ENCODE data around the gene KCNK4. TPM values are rescaled to one million over a fixed set of nuclear protein-coding genes. Genes with fewer than 3 reads are reported as not detected.
A peak's percentile ranks its signal among the peaks of the same experiment; 100 is the strongest.

The KCNK4 gene
- polyA plus RNA-seq, 1 experiment, result not detected

- CTCF ChIA-PET, result interaction anchor here (1.0 to 6.7 kb wide), 8 partner anchors 11 to 346 kb away, joined by 3 to 71 read pairs (median 4); partner anchors contain the start of genes CATSPERZ and PLCB3
- TF ChIP-seq CTCF (IDR thresholded peaks at IDR 0.05; ENCODE audit: insufficient read depth, low read depth, low read length), result no peak
- no peak for DNase-seq (ENCODE audit: low read depth)
- POLR2A ChIA-PET, result interaction anchor here (0.6 to 0.9 kb wide), 3 partner anchors 12 to 25 kb away, joined by 3 to 24 read pairs (median 10); partner anchors contain the start of gene PRDX5
- peak overlapping the region; percentile 20 for H3K4me3 ChIP-seq (ENCODE audit: low read depth, low read length)
- no peaks in the 10 kb centered on the region for H3K36me3 ChIP-seq (ENCODE audit: control insufficient read depth, insufficient read depth, low read length)
- peaks cover 1% of the 10 kb centered on the region; the same call in 1 of the 2 replicates for H3K27me3 ChIP-seq (ENCODE audit: control insufficient read depth, insufficient read depth, low read length)
These were observed 52.0 kb downstream of the KCNK4 start for GRCh38 chr11:64342869-64343745.

GRCh38 chr11:64343767-64344559, 52.9 kb downstream of the KCNK4 start:
- ChIA-PET POLR2A (no interaction called here), CTCF (interaction anchor here (2.9 to 6.7 kb wide), 2 partner anchors 11 to 93 kb away, joined by 15 to 71 read pairs; partner anchors contain the start of gene PLCB3)
- TF ChIP-seq CTCF (IDR thresholded peaks at IDR 0.05; ENCODE audit: insufficient read depth, low read depth, low read length), result peak; percentile 28; the same call in 1 of the 2 replicates
- H3K36me3 ChIP-seq (ENCODE audit: control insufficient read depth, insufficient read depth, low read length), result no peaks in the 10 kb centered on the region
- DNase-seq (ENCODE audit: low read depth), result no peak
- no peak overlapping the region for H3K4me3 ChIP-seq (ENCODE audit: low read depth, low read length)
- peaks cover 1% of the 10 kb centered on the region for H3K27me3 ChIP-seq (ENCODE audit: control insufficient read depth, insufficient read depth, low read length)

GRCh38 chr11:64344787-64345186, 53.7 kb downstream of the KCNK4 start:
- no peak for DNase-seq (ENCODE audit: low read depth)
- no peak overlapping the region for H3K4me3 ChIP-seq (ENCODE audit: low read depth, low read length)
- ChIA-PET POLR2A (no interaction called here), CTCF (interaction anchor here (6.7 kb wide), 1 partner anchor 11 kb away, joined by 71 read pairs; no protein-coding TSS in a partner anchor)
- no peaks in the 10 kb centered on the region for H3K36me3 ChIP-seq (ENCODE audit: control insufficient read depth, insufficient read depth, low read length)
- H3K27me3 ChIP-seq (ENCODE audit: control insufficient read depth, insufficient read depth, low read length), result peaks cover 1% of the 10 kb centered on the region
- no peak for TF ChIP-seq CTCF (IDR thresholded peaks at IDR 0.05; ENCODE audit: insufficient read depth, low read depth, low read length)

GRCh38 chr11:64347193-64347867, 56.2 kb downstream of the KCNK4 start:
- H3K4me3 ChIP-seq (ENCODE audit: low read depth, low read length), result no peak overlapping the region
- POLR2A ChIA-PET, result no interaction called here
- CTCF ChIA-PET, result interaction anchor here (0.8 to 6.7 kb wide), 2 partner anchors 8 to 31 kb away, joined by 4 to 71 read pairs; no protein-coding TSS in a partner anchor
- DNase-seq (ENCODE audit: low read depth), result no peak
- H3K27me3 ChIP-seq (ENCODE audit: control insufficient read depth, insufficient read depth, low read length), result peaks cover 1% of the 10 kb centered on the region
- TF ChIP-seq CTCF (IDR thresholded peaks at IDR 0.05; ENCODE audit: insufficient read depth, low read depth, low read length), result no peak
- no peaks in the 10 kb centered on the region for H3K36me3 ChIP-seq (ENCODE audit: control insufficient read depth, insufficient read depth, low read length)

Data from BJ (cell line).